K562 (cell line): ENCODE data around the gene AQP1.

ENCODE experiments used
- KDM5B ChIP-seq: fragments of 200-600 bp; sonication (generic); IDR thresholded peaks from 2 replicates; pipeline ENCODE4 v1.6.1; 2012; ENCODE audit warnings: low read depth, mild to moderate bottlenecking, moderate library complexity, low read length, control low read depth, inconsistent platforms; ENCODE audit not compliant: insufficient replicate concordance
- POLR2A ChIP-seq: fragments of 450-650 bp; conservative IDR thresholded peaks from 2 replicates; pipeline ENCODE4 v1.6.1; 2016
- SMAD1 ChIP-seq: fragments of 150-350 bp; IDR thresholded peaks from 2 replicates; pipeline ENCODE4 v1.6.1; 2014; ENCODE audit warnings: low read length, low read depth; ENCODE audit not compliant: partially characterized antibody
- ZNF707 ChIP-seq: fragments of 250-450 bp; sonication (Bioruptor Pico); conservative IDR thresholded peaks from 2 replicates; pipeline ENCODE4 v1.8.0; 2022; ENCODE audit warnings: inconsistent platforms, mild to moderate bottlenecking, moderate library complexity
- TF ChIP-seq, protein P1 (sequence below), 3 experiments: IDR thresholded peaks in 2 of 3; conservative IDR thresholded peaks in 1 of 3; 2 replicates each; pipeline ENCODE4 v1.5.1; 2011 to 2012; ENCODE audit warnings: low read length in 3 of 3, mild to moderate bottlenecking in 3 of 3, control low read depth in 2 of 3, improper control_type of control experiment in 1 of 3, inconsistent platforms in 1 of 3, low read depth in 1 of 3, mixed read lengths in 1 of 3, moderate library complexity in 1 of 3; ENCODE audit not compliant: insufficient read depth in 2 of 3
- TF ChIP-seq, protein P2 (sequence below): fragments of 450-650 bp; formaldehyde crosslinking; conservative IDR thresholded peaks from 2 replicates; pipeline ENCODE4 v1.4.0; 2022; ENCODE audit warnings: mild to moderate bottlenecking, missing genetic modification characterization

DNA sequence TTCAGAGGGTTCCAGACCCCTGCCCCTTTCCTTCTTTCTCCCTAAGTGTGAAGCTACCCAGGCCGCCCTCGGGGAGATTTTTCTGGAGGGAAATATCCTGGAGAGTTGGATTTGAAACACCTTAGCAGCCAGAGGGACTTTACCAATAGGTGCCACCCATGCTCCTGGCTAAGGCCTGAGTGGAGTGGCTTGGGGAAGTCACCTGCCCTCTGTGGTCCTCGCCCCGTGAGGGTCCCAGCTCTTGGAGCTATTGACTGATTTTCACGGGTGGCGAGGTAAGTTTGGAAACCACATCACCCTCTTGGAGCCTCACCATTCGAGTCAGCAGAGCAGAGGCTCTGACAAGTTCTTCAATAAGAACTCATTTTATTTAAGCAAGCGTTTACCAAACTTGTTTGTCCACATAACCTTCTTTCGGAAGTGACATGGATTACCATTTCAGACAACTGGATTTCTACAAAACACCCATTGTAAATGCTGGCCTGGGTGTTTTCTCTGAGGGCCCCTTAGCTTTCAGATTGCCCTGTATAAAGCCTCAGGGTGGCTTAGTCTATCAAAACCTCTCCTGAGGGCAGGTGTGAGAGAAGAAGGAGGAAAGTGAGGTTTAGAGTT is 20.4 kb downstream of the AQP1 start:
- TF ChIP-seq POLR2A: no peak
- TF ChIP-seq, protein P1, sequence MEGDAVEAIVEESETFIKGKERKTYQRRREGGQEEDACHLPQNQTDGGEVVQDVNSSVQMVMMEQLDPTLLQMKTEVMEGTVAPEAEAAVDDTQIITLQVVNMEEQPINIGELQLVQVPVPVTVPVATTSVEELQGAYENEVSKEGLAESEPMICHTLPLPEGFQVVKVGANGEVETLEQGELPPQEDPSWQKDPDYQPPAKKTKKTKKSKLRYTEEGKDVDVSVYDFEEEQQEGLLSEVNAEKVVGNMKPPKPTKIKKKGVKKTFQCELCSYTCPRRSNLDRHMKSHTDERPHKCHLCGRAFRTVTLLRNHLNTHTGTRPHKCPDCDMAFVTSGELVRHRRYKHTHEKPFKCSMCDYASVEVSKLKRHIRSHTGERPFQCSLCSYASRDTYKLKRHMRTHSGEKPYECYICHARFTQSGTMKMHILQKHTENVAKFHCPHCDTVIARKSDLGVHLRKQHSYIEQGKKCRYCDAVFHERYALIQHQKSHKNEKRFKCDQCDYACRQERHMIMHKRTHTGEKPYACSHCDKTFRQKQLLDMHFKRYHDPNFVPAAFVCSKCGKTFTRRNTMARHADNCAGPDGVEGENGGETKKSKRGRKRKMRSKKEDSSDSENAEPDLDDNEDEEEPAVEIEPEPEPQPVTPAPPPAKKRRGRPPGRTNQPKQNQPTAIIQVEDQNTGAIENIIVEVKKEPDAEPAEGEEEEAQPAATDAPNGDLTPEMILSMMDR (IDR thresholded peaks at IDR 0.05 in 2 of 3, conservative IDR thresholded peaks at IDR 0.05 in 1 of 3; ENCODE audit: insufficient read depth in 2 of 3, low read depth in 1 of 3, low read length in 3 of 3): no peak
- TF ChIP-seq ZNF707 (CRISPR knock-in tag): no peak
- TF ChIP-seq SMAD1: no peak
- TF ChIP-seq KDM5B: no peak
- TF ChIP-seq, protein P2, sequence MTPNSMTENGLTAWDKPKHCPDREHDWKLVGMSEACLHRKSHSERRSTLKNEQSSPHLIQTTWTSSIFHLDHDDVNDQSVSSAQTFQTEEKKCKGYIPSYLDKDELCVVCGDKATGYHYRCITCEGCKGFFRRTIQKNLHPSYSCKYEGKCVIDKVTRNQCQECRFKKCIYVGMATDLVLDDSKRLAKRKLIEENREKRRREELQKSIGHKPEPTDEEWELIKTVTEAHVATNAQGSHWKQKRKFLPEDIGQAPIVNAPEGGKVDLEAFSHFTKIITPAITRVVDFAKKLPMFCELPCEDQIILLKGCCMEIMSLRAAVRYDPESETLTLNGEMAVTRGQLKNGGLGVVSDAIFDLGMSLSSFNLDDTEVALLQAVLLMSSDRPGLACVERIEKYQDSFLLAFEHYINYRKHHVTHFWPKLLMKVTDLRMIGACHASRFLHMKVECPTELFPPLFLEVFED (CRISPR knock-in tag): no peak
